SU-DHL-6 (cell line): ENCODE results near the gene NAV2.

Experiments
- H2AFZ ChIP-seq: fragments of 200-600 bp; sonication (generic); 2 replicates; pipeline ENCODE4 v1.6.1; 2014; ENCODE audit warnings: low read depth, mild to moderate bottlenecking, moderate library complexity, mixed read lengths, antibody characterized with exemption, low read length; ENCODE audit not compliant: severe bottlenecking
- H3F3A ChIP-seq: fragments of 200-600 bp; shearing (Covaris generic); 2 replicates; pipeline ENCODE4 v1.6.0; 2016; ENCODE audit warnings: antibody characterized with exemption, mild to moderate bottlenecking; ENCODE audit not compliant: insufficient read depth
- H3K27ac ChIP-seq: fragments of 200-600 bp; sonication (generic); 2 replicates; pipeline ENCODE4 v1.5.1; 2016; ENCODE audit warnings: low read depth, mild to moderate bottlenecking, low read length, moderate library complexity, mixed read lengths
- H3K27me3 ChIP-seq: fragments of 200-600 bp; sonication (generic), shearing (Covaris generic); 2 replicates; pipeline ENCODE4 v1.6.0; 2014; ENCODE audit warnings: mild to moderate bottlenecking, low read length
- H3K36me3 ChIP-seq: fragments of 200-600 bp; sonication (generic); 2 replicates; pipeline ENCODE4 v1.6.1; 2014; ENCODE audit warnings: mild to moderate bottlenecking, low read length, mixed read lengths
- H3K4me2 ChIP-seq: fragments of 300-600, 200-600 bp; shearing (Covaris generic), sonication (generic); 2 replicates; pipeline ENCODE4 v1.6.0; 2014; ENCODE audit warnings: low read length, low read depth, mild to moderate bottlenecking; ENCODE audit not compliant: poor library complexity, severe bottlenecking
- H3K4me3 ChIP-seq: fragments of 200-600 bp; sonication (generic); 2 replicates; pipeline ENCODE4 v1.5.1; 2014; ENCODE audit warnings: antibody characterized with exemption, low read length, mild to moderate bottlenecking, mixed read lengths; ENCODE audit not compliant: insufficient read depth, poor library complexity, severe bottlenecking
- H3K79me2 ChIP-seq: fragments of 200-600 bp; sonication (generic); 2 replicates; pipeline ENCODE4 v1.6.1; 2014; ENCODE audit warnings: mild to moderate bottlenecking, low read length, moderate library complexity; ENCODE audit not compliant: insufficient read depth
- H3K9ac ChIP-seq: fragments of 200-600 bp; sonication (generic); 2 replicates; pipeline ENCODE4 v1.7.0; 2014; ENCODE audit warnings: mild to moderate bottlenecking, low read length
- H3K9me2 ChIP-seq: fragments of 200-600 bp; sonication (generic); replicated peaks from 2 replicates; pipeline ENCODE4 v1.6.1; 2014; ENCODE audit warnings: low read length; ENCODE audit not compliant: insufficient read depth
- H3K9me3 ChIP-seq: fragments of 200-600 bp; sonication (generic); 2 replicates; pipeline ENCODE4 v1.6.1; 2014; ENCODE audit warnings: low read length, mixed read lengths; ENCODE audit not compliant: insufficient read depth
- H4K20me1 ChIP-seq: fragments of 200-600 bp; sonication (generic); 2 replicates; pipeline ENCODE4 v1.6.1; 2014; ENCODE audit warnings: low read depth, mild to moderate bottlenecking, antibody characterized with exemption, low read length, moderate library complexity, mixed read lengths
- EZH2phosphoT487 ChIP-seq: fragments of 200-600 bp; sonication (generic), shearing (Covaris generic); conservative IDR thresholded peaks from 2 replicates; pipeline ENCODE4 v1.6.1; 2018; ENCODE audit warnings: mild to moderate bottlenecking, antibody characterized with exemption, low read length, moderate library complexity, mixed read lengths
- TF ChIP-seq, protein P1 (sequence below): fragments of 200-600 bp; sonication (generic); IDR thresholded peaks from one replicate; pipeline ENCODE4 v1.5.1; 2017; ENCODE audit warnings: antibody characterized with exemption, mild to moderate bottlenecking, low read length, moderate library complexity; ENCODE audit not compliant: insufficient read depth, poor library complexity, severe bottlenecking

Gene NAV2

GRCh38 chr11:19933801-19934488, 221.3 kb downstream of the NAV2 start:
- H3K27me3 ChIP-seq = no peaks in the 10 kb centered on the region
- H3K27ac ChIP-seq = no peak overlapping the region
- TF ChIP-seq EZH2phosphoT487 = no peak
- TF ChIP-seq, protein P1, sequence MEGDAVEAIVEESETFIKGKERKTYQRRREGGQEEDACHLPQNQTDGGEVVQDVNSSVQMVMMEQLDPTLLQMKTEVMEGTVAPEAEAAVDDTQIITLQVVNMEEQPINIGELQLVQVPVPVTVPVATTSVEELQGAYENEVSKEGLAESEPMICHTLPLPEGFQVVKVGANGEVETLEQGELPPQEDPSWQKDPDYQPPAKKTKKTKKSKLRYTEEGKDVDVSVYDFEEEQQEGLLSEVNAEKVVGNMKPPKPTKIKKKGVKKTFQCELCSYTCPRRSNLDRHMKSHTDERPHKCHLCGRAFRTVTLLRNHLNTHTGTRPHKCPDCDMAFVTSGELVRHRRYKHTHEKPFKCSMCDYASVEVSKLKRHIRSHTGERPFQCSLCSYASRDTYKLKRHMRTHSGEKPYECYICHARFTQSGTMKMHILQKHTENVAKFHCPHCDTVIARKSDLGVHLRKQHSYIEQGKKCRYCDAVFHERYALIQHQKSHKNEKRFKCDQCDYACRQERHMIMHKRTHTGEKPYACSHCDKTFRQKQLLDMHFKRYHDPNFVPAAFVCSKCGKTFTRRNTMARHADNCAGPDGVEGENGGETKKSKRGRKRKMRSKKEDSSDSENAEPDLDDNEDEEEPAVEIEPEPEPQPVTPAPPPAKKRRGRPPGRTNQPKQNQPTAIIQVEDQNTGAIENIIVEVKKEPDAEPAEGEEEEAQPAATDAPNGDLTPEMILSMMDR = no peak
- no peak overlapping the region for H3K4me2 ChIP-seq
- no peaks in the 10 kb centered on the region for H3K36me3 ChIP-seq
- no peak overlapping the region for H3K4me3 ChIP-seq
- no peaks in the 10 kb centered on the region for H4K20me1 ChIP-seq
- H3K9me3 ChIP-seq = no peaks in the 10 kb centered on the region
- no peak overlapping the region for H2AFZ ChIP-seq
- no peaks in the 10 kb centered on the region for H3K9me2 ChIP-seq
- H3F3A ChIP-seq = no peaks in the 10 kb centered on the region
- no peak overlapping the region for H3K9ac ChIP-seq
- no peaks in the 10 kb centered on the region for H3K79me2 ChIP-seq

DNA sequence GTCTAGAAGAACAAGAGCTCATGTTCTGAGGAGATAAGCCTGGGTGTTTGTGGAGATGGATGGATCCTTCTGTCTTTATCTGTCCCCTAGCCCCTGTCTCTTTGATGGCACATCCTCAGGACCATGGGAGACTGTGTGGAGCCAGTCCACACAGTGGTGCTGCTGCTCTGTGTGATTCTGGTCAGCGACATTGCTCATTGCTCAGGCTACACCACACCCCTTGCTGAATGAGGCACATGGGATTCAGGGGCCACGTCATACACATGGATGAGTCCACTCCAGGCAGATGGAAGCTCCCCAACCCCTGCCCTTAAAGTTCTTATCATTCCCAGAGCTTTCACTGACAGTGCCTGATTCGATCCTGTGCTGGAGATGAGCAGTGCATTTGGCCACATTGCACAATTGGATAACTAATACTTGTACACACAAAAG, 222.2 kb downstream of the NAV2 start:
- Histone ChIP-seq H3K9ac (no peak overlapping the region), H3F3A (no peaks in the 10 kb centered on the region), H3K27ac (no peak overlapping the region), H3K79me2 (no peaks in the 10 kb centered on the region), H3K9me3 (no peaks in the 10 kb centered on the region), H3K27me3 (no peaks in the 10 kb centered on the region), H3K9me2 (no peaks in the 10 kb centered on the region), H4K20me1 (no peaks in the 10 kb centered on the region), H3K36me3 (no peaks in the 10 kb centered on the region), H2AFZ (no peak overlapping the region), H3K4me3 (no peak overlapping the region), H3K4me2 (no peak overlapping the region)
- TF ChIP-seq EZH2phosphoT487 = no peak
- TF ChIP-seq, protein P1 = no peak

DNA sequence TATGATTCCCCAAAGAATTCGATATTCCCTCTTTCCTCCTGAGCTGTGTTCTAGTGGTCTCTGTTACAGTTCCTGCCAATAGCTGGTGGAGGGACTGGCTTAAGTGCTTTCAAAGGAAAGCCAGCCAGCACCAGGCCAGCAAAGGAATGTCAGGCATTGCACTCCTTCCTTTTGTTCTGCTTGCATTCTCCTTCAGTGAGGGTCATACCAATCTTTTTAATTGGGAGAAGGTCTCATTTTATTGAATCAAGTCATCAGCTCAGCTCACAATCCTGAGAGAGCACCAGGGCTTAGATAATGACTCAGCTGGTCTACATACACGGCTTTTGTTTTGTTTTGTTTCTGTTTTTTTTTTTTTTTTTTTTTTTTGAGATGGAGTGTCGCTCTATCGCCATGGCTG, 222.9 kb downstream of the NAV2 start:
- no peak overlapping the region for H2AFZ ChIP-seq
- no peaks in the 10 kb centered on the region for H3K9me2 ChIP-seq
- no peak overlapping the region for H3K4me3 ChIP-seq
- no peaks in the 10 kb centered on the region for H4K20me1 ChIP-seq
- H3K9me3 ChIP-seq = no peaks in the 10 kb centered on the region
- no peaks in the 10 kb centered on the region for H3K36me3 ChIP-seq
- no peaks in the 10 kb centered on the region for H3F3A ChIP-seq
- no peak overlapping the region for H3K9ac ChIP-seq
- no peak for TF ChIP-seq EZH2phosphoT487
- TF ChIP-seq, protein P1 = no peak
- no peak overlapping the region for H3K27ac ChIP-seq
- no peak overlapping the region for H3K4me2 ChIP-seq
- no peaks in the 10 kb centered on the region for H3K27me3 ChIP-seq
- H3K79me2 ChIP-seq = no peaks in the 10 kb centered on the region
